Naive thymus-derived CD4-positive, alpha-beta T cell (primary cell): ENCODE measurements around the gene TMEM219. TPM values are rescaled to one million over a fixed set of nuclear protein-coding genes. Genes with fewer than 3 reads are reported as not detected.

Source experiments
- ATAC-seq: fragments of 150-1000 bp; cut with Tn5 transposase; 2 replicates; pipeline ENCODE4 v1.10.0; 2021; ENCODE audit warnings: mild to moderate bottlenecking, moderate library complexity
- CTCF ChIA-PET: fragments of 350-600 bp; sonication (Branson Sonifier 250); formaldehyde crosslinking; loops from one replicate; lab custom pipeline; 2021; ENCODE audit warnings: antibody characterized with exemption; lab: Charles Lee
- POLR2A ChIA-PET: fragments of 350-600 bp; sonication (Branson Sonifier 250); formaldehyde crosslinking; loops from one replicate; lab custom pipeline; 2021; ENCODE audit warnings: antibody characterized with exemption, inconsistent platforms; lab: Charles Lee
- DNase-seq, 9 donors: peaks; one replicate each; pipeline versions ENCODE4 v3.0.0 to v3.0.0-alpha.2; 2020 to 2022; ENCODE audit warnings: mixed read lengths in 1 of 9
- H3K27ac ChIP-seq: one replicate; pipeline ENCODE4 v1.7.0; 2013; ENCODE audit warnings: mild to moderate bottlenecking, low read depth, low read length, moderate library complexity
- H3K27me3 ChIP-seq, 2 donors: one replicate each; pipeline ENCODE4 v1.7.0; 2013; ENCODE audit warnings: low read length in 2 of 2, mild to moderate bottlenecking in 2 of 2, moderate library complexity in 2 of 2; ENCODE audit not compliant: control insufficient read depth in 2 of 2, insufficient read depth in 2 of 2
- H3K36me3 ChIP-seq, 3 experiments: 1 replicate in 2 of 3; 2 replicates in 1 of 3; pipeline ENCODE4 v1.7.0; 2013; ENCODE audit warnings: low read length in 3 of 3, mild to moderate bottlenecking in 3 of 3, moderate library complexity in 1 of 3; ENCODE audit not compliant: insufficient read depth in 3 of 3, control insufficient read depth in 2 of 3
- H3K4me1 ChIP-seq, 2 donors: one replicate each; pipeline ENCODE4 v1.7.0; 2013; ENCODE audit warnings: low read length in 2 of 2, mild to moderate bottlenecking in 2 of 2, moderate library complexity in 1 of 2; ENCODE audit not compliant: control insufficient read depth in 2 of 2, insufficient read depth in 2 of 2
- H3K4me3 ChIP-seq: 2 replicates; pipeline ENCODE4 v1.7.0; 2013; ENCODE audit warnings: mild to moderate bottlenecking, low read length
- H3K9me3 ChIP-seq, 3 experiments: 1 replicate in 2 of 3; 2 replicates in 1 of 3; pipeline ENCODE4 v1.7.0; 2013; ENCODE audit warnings: low read length in 3 of 3; ENCODE audit not compliant: control insufficient read depth in 2 of 3
- H3K27ac Mint-ChIP-seq, 9 donors: one replicate each; pipeline ENCODE4 v1.8.0; 2020 to 2022; ENCODE audit warnings: mixed read lengths in 9 of 9, mild to moderate bottlenecking in 8 of 9, moderate library complexity in 5 of 9, inconsistent platforms in 2 of 9
- H3K27me3 Mint-ChIP-seq, 5 donors: one replicate each; pipeline ENCODE4 v1.8.0; 2021 to 2022; ENCODE audit warnings: mixed read lengths in 5 of 5, mild to moderate bottlenecking in 1 of 5
- H3K36me3 Mint-ChIP-seq, 5 donors: one replicate each; pipeline ENCODE4 v1.8.0; 2020 to 2022; ENCODE audit warnings: mixed read lengths in 5 of 5, mild to moderate bottlenecking in 3 of 5, inconsistent platforms in 1 of 5
- H3K4me1 Mint-ChIP-seq, 7 donors: one replicate each; pipeline ENCODE4 v1.8.0; 2020 to 2022; ENCODE audit warnings: mixed read lengths in 7 of 7, mild to moderate bottlenecking in 3 of 7, inconsistent platforms in 1 of 7
- H3K4me3 Mint-ChIP-seq, 10 donors: one replicate each; pipeline ENCODE4 v1.8.0; 2020 to 2022; ENCODE audit warnings: mild to moderate bottlenecking in 10 of 10, mixed read lengths in 10 of 10, moderate library complexity in 6 of 10, inconsistent platforms in 2 of 10
- H3K9me3 Mint-ChIP-seq, 11 donors: one replicate each; pipeline ENCODE4 v1.8.0; 2020 to 2022; ENCODE audit warnings: mixed read lengths in 11 of 11, mild to moderate bottlenecking in 4 of 11, inconsistent platforms in 1 of 11, moderate library complexity in 1 of 11
- intact Hi-C, 2 donors: fragments of 100-400 bp; cut with micrococcal nuclease; formaldehyde crosslinking; loops; one replicate each; pipeline ENCODE4 v1.15.1; 2023
- polyA plus RNA-seq, 2 donors: library from polyadenylated mRNA; unstranded; fragments of 300-500 nt; fragmentation: Illumina TruSeq; gene quantifications; one replicate each; pipeline ENCODE4 v1.2.3, GENCODE V29; 2021
- total RNA-seq, 6 experiments: library from RNA in 5 of 6; stranded (reverse) in 5 of 6; gene quantifications; 1 replicate in 5 of 6; 2 replicates in 1 of 6; pipeline ENCODE4 v1.2.3 and lab custom pipeline; 2021 to 2026

Gene TMEM219
- total and polyA plus RNA-seq, 7 experiments from 2014 or later: 64.3 to 212 (median 85.1) TPM

DNA sequence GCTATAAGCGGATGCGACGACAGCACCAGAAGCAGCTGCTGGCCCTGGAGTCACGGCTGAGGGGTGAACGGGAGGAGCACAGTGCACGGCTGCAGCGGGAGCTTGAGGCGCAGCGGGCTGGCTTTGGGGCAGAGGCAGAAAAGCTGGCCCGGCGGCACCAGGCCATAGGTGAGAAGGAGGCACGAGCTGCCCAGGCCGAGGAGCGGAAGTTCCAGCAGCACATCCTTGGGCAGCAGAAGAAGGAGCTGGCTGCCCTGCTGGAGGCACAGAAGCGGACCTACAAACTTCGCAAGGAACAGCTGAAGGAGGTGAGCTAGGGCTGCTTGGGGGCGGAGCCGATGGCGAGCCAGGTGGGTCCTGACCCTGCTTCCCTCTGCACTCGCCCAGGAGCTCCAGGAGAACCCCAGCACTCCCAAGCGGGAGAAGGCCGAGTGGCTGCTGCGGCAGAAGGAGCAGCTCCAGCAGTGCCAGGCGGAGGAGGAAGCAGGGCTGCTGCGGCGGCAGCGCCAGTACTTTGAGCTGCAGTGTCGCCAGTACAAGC lies 23.5 kb downstream of the TMEM219 start:
- ChIA-PET CTCF (interaction anchor here (0.6 kb wide), 2 partner anchors 87 to 256 kb away, joined by 3 to 8 read pairs; no protein-coding TSS in a partner anchor), POLR2A (no interaction called here)
- no peak for DNase-seq
- Mint-ChIP-seq H3K9me3 (no peaks in the 10 kb centered on the region), H3K27ac (no peak overlapping the region), H3K27me3 (no peaks in the 10 kb centered on the region), H3K4me1 (peaks cover 0 to 3% (median 0%) of the 10 kb centered on the region in 7 donors), H3K4me3 (no peak overlapping the region), H3K36me3 (peaks cover 14 to 51% (median 21%) of the 10 kb centered on the region in 5 donors)
- H3K36me3 ChIP-seq: peaks cover 1 to 97% (median 11%) of the 10 kb centered on the region in 3 experiments
- no peak for ATAC-seq
- no peaks in the 10 kb centered on the region for H3K27me3 ChIP-seq
- no peaks in the 10 kb centered on the region for H3K4me1 ChIP-seq
- no peaks in the 10 kb centered on the region for H3K9me3 ChIP-seq
- no peak overlapping the region for H3K27ac ChIP-seq
- intact Hi-C loops: no loop called here
- no peak overlapping the region for H3K4me3 ChIP-seq

DNA sequence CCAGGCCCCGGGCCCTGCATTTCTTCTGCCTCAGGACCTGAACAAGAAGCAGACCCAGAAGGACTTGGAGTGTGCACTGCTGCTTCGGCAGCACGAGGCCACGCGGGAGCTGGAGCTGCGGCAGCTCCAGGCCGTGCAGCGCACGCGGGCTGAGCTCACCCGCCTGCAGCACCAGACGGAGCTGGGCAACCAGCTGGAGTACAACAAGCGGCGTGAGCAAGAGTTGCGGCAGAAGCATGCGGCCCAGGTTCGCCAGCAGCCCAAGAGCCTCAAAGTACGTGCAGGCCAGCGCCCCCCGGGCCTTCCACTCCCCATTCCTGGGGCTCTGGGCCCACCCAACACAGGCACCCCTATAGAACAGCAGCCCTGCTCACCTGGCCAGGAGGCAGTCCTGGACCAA lies 24.4 kb downstream of the TMEM219 start:
- Histone ChIP-seq H3K9me3 (no peaks in the 10 kb centered on the region), H3K4me3 (no peak overlapping the region), H3K27ac (no peak overlapping the region), H3K4me1 (no peaks in the 10 kb centered on the region), H3K36me3 (peaks cover 0 to 98% (median 4%) of the 10 kb centered on the region in 3 experiments), H3K27me3 (no peaks in the 10 kb centered on the region)
- H3K27me3 Mint-ChIP-seq: no peaks in the 10 kb centered on the region
- DNase-seq: no peak
- ChIA-PET CTCF (interaction anchor here (0.6 kb wide), 1 partner anchor 88 kb away, joined by 8 read pairs; no protein-coding TSS in a partner anchor), POLR2A (interaction anchor here (0.9 to 1.8 kb wide), 2 partner anchors 9 to 25 kb away, joined by 3 to 6 read pairs; partner anchors contain the start of genes HIRIP3 and TMEM219)
- intact Hi-C loops: no loop called here
- H3K36me3 Mint-ChIP-seq: peaks cover 14 to 48% (median 23%) of the 10 kb centered on the region in 5 donors
- no peak for ATAC-seq
- H3K9me3 Mint-ChIP-seq: no peaks in the 10 kb centered on the region
- H3K4me3 Mint-ChIP-seq: no peak overlapping the region
- H3K4me1 Mint-ChIP-seq: no peaks in the 10 kb centered on the region
- H3K27ac Mint-ChIP-seq: no peak overlapping the region

DNA sequence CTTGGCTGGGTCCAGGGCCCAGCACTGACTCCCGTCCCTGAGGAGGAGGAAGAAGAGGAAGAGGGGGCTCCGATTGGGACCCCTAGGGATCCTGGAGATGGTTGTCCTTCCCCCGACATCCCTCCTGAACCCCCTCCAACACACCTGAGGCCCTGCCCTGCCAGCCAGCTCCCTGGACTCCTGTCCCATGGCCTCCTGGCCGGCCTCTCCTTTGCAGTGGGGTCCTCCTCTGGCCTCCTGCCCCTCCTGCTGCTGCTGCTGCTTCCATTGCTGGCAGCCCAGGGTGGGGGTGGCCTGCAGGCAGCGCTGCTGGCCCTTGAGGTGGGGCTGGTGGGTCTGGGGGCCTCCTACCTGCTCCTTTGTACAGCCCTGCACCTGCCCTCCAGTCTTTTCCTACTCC lies 25.1 kb downstream of the TMEM219 start:
- H3K27ac Mint-ChIP-seq: no peak overlapping the region

DNA sequence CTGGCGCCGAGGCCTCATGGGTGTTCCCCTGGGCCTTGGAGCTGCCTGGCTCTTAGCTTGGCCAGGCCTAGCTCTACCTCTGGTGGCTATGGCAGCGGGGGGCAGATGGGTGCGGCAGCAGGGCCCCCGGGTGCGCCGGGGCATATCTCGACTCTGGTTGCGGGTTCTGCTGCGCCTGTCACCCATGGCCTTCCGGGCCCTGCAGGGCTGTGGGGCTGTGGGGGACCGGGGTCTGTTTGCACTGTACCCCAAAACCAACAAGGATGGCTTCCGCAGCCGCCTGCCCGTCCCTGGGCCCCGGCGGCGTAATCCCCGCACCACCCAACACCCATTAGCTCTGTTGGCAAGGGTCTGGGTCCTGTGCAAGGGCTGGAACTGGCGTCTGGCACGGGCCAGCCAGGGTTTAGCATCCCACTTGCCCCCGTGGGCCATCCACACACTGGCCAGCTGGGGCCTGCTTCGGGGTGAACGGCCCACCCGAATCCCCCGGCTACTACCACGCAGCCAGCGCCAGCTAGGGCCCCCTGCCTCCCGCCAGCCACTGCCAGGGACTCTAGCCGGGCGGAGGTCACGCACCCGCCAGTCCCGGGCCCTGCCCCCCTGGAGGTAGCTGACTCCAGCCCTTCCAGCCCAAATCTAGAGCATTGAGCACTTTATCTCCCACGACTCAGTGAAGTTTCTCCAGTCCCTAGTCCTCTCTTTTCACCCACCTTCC lies 25.6 kb downstream of the TMEM219 start:
- POLR2A ChIA-PET: interaction anchor here (0.9 to 1.8 kb wide), 2 partner anchors 8 to 26 kb away, joined by 3 to 6 read pairs; partner anchors contain the start of genes HIRIP3 and TMEM219

More for the DNA sequence above, 25.1 kb downstream of the TMEM219 start:
- POLR2A ChIA-PET: interaction anchor here (0.9 to 1.8 kb wide), 2 partner anchors 9 to 25 kb away, joined by 3 to 6 read pairs; partner anchors contain the start of genes HIRIP3 and TMEM219
- intact Hi-C loops: no loop called here
- no peaks in the 10 kb centered on the region for H3K27me3 ChIP-seq
- no peaks in the 10 kb centered on the region for H3K9me3 Mint-ChIP-seq
- H3K4me1 ChIP-seq: no peaks in the 10 kb centered on the region
- no peaks in the 10 kb centered on the region for H3K27me3 Mint-ChIP-seq
- no peak overlapping the region for H3K4me3 Mint-ChIP-seq
- no peak overlapping the region for H3K4me3 ChIP-seq
- DNase-seq (no peak), ATAC-seq (no peak)
- CTCF ChIA-PET: interaction anchor here (0.5 to 0.6 kb wide), 2 partner anchors 88 to 228 kb away, joined by 3 to 7 read pairs; no protein-coding TSS in a partner anchor
- no peaks in the 10 kb centered on the region for H3K4me1 Mint-ChIP-seq
- no peak overlapping the region for H3K27ac ChIP-seq
- H3K9me3 ChIP-seq: no peaks in the 10 kb centered on the region
- H3K36me3 ChIP-seq: peaks cover 0 to 98% (median 0%) of the 10 kb centered on the region in 3 experiments
- H3K36me3 Mint-ChIP-seq: peaks cover 14 to 45% (median 21%) of the 10 kb centered on the region in 5 donors

DNA sequence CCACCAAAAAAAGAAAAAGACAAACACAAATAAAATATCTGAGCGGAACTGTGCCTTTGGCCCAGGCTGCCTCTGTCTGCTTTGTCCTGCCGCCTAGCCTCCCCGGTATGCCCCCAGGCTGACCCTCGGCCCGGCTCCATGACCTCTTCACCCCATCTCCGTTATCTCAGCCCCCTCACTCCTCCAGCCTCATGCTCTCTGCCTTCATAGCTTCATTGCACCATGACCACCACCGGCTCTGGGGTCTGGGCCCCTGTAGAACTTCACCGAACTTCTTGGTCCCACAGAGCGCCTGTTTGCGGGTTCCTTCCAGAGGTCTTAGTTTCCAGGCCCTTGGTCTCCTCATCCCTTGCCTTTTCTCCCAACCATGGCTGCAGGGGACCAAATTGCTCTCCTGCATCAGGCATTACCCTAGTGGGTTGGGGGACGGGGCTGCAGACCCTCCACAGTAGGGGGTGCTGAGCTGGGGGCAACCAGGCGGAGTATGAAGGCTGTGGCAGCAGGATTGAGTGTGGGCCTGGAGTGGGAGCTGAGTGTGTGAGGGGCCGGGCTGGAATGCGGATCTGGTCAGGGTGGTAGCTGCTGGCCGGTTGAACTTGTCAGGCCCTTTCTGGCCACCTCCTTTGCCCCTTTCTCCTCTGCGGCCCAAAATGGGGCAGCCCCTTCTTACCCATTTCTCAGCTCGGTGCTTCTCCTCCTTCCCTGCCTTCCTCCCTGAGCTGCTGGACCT lies 26.6 kb downstream of the TMEM219 start:
- Mint-ChIP-seq H3K27me3 (no peaks in the 10 kb centered on the region), H3K9me3 (no peaks in the 10 kb centered on the region), H3K4me1 (no peaks in the 10 kb centered on the region), H3K27ac (peak overlapping the region in 3 of 9 donors; percentile 26 to 69 (median 41)), H3K36me3 (peaks cover 11 to 39% (median 17%) of the 10 kb centered on the region in 5 donors), H3K4me3 (peak overlapping the region in 1 of 10 donors; percentile 25)
- Histone ChIP-seq H3K4me3 (no peak overlapping the region), H3K27me3 (no peaks in the 10 kb centered on the region), H3K36me3 (peaks cover 0 to 98% (median 0%) of the 10 kb centered on the region in 3 experiments), H3K27ac (no peak overlapping the region), H3K9me3 (no peaks in the 10 kb centered on the region), H3K4me1 (no peaks in the 10 kb centered on the region)
- DNase-seq (no peak), ATAC-seq (no peak)
- ChIA-PET POLR2A (interaction anchor here (1.0 kb wide), 1 partner anchor 15 kb away, joined by 3 read pairs; the partner anchor contains the start of gene TAOK2), CTCF (no interaction called here)
- intact Hi-C loops: no loop called here

More for the DNA sequence above, 25.6 kb downstream of the TMEM219 start:
- Histone ChIP-seq H3K4me1 (no peaks in the 10 kb centered on the region), H3K36me3 (peaks cover 0 to 98% (median 0%) of the 10 kb centered on the region in 3 experiments), H3K4me3 (no peak overlapping the region), H3K27ac (no peak overlapping the region), H3K9me3 (no peaks in the 10 kb centered on the region), H3K27me3 (no peaks in the 10 kb centered on the region)
- no peaks in the 10 kb centered on the region for H3K27me3 Mint-ChIP-seq
- no peaks in the 10 kb centered on the region for H3K4me1 Mint-ChIP-seq
- no peak for DNase-seq
- peak overlapping the region in 1 of 9 donors; percentile 26 for H3K27ac Mint-ChIP-seq
- H3K36me3 Mint-ChIP-seq: peaks cover 14 to 41% (median 21%) of the 10 kb centered on the region in 5 donors
- H3K9me3 Mint-ChIP-seq: no peaks in the 10 kb centered on the region
- CTCF ChIA-PET: interaction anchor here (0.5 to 0.6 kb wide), 2 partner anchors 89 to 229 kb away, joined by 3 to 7 read pairs; no protein-coding TSS in a partner anchor
- ATAC-seq: no peak
- H3K4me3 Mint-ChIP-seq: no peak overlapping the region
- intact Hi-C loops: no loop called here
